ENCODE measurements around the gene KLHDC7B. TPM values are rescaled to one million over a fixed set of nuclear protein-coding genes. Genes with fewer than 3 reads are reported as not detected.

KLHDC7B gene
- total and polyA plus RNA-seq, 2 of the 13 experiments (the other 11 are each of a cell fraction or from before 2014, with no cell fraction given) = 0.11 TPM; not detected in 1

DNA sequence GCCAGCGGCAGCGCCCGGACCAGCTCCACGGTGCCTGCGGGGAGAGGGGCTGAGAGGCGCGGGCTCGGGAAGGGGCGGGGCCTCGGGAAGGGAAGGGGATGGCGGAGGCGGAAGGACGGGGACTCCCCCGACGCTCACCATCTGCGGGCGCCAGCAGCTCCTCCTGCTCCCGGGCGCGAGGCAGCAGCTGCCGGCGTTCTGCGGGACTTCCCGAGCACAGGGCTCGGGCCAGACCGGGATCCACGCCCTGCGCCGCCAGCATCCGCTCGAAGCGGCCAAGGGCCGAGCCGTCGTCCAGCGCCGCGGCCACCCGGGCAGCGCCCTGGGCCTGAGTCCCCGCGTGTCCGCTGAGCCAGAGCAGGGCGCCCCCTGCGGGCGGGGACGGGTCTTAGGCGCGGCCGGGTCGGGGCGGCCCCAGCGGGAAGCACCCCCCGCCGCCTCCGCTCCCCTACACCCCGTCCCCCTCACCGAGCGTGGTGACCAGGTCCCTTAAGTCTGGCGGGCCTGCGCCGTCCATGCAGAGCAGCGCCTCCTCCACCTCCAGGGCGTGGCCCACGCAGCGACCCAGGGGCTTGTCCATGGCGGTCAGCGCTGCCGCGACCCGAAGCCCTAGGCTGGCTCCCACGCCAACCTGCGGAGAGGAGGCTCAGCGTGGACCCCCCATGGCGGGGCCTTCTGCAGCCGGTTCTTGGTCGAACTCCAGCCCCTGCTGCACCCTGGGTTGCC, 19.4 kb upstream of the KLHDC7B start (continued):
- TF ChIP-seq ZNF558 (CRISPR knock-in tag; IDR thresholded peaks at IDR 0.05; ENCODE audit: borderline replicate concordance) (no peak), ZNF790 (CRISPR knock-in tag; IDR thresholded peaks at IDR 0.05; ENCODE audit: borderline replicate concordance) (no peak), ZNF350 (CRISPR knock-in tag; IDR thresholded peaks at IDR 0.05; ENCODE audit: borderline replicate concordance, low read depth) (no peak), ZNF775 (CRISPR knock-in tag; IDR thresholded peaks at IDR 0.05; ENCODE audit: borderline replicate concordance) (no peak), ATAD3A (CRISPR knock-in tag; IDR thresholded peaks at IDR 0.05) (0 out of 2 replicates have a peak, but pooled peaks have one; percentile 42), TOPORS (CRISPR knock-in tag; IDR thresholded peaks at IDR 0.05) (0 out of 2 replicates have a peak, but pooled peaks have one; percentile 40), NCOA5 (CRISPR knock-in tag; IDR thresholded peaks at IDR 0.05) (no peak), SMARCE1 (IDR thresholded peaks at IDR 0.05; ENCODE audit: borderline replicate concordance) (no peak), SP5 (CRISPR knock-in tag; IDR thresholded peaks at IDR 0.05; ENCODE audit: borderline replicate concordance, low read depth) (no peak), ZNF354B (CRISPR knock-in tag; IDR thresholded peaks at IDR 0.05) (peak; percentile 86; the same call in 1 of the 2 replicates), RAD51 (IDR thresholded peaks at IDR 0.05; ENCODE audit: borderline replicate concordance) (no peak), TAF1 (CRISPR knock-in tag; IDR thresholded peaks at IDR 0.05) (peak; percentile 37), HNF4G (IDR thresholded peaks at IDR 0.05; ENCODE audit: borderline replicate concordance, low read depth, low read length) (no peak), HNF4G (CRISPR knock-in tag; IDR thresholded peaks at IDR 0.05; ENCODE audit: borderline replicate concordance, low read depth) (no peak)
- TF ChIP-seq, protein P1, sequence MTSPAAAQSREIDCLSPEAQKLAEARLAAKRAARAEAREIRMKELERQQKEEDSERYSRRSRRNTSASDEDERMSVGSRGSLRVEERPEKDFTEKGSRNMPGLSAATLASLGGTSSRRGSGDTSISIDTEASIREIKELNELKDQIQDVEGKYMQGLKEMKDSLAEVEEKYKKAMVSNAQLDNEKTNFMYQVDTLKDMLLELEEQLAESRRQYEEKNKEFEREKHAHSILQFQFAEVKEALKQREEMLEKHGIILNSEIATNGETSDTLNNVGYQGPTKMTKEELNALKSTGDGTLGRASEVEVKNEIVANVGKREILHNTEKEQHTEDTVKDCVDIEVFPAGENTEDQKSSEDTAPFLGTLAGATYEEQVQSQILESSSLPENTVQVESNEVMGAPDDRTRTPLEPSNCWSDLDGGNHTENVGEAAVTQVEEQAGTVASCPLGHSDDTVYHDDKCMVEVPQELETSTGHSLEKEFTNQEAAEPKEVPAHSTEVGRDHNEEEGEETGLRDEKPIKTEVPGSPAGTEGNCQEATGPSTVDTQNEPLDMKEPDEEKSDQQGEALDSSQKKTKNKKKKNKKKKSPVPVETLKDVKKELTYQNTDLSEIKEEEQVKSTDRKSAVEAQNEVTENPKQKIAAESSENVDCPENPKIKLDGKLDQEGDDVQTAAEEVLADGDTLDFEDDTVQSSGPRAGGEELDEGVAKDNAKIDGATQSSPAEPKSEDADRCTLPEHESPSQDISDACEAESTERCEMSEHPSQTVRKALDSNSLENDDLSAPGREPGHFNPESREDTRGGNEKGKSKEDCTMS (CRISPR knock-in tag; conservative IDR thresholded peaks at IDR 0.05) = no peak
- TF ChIP-seq, protein P2, sequence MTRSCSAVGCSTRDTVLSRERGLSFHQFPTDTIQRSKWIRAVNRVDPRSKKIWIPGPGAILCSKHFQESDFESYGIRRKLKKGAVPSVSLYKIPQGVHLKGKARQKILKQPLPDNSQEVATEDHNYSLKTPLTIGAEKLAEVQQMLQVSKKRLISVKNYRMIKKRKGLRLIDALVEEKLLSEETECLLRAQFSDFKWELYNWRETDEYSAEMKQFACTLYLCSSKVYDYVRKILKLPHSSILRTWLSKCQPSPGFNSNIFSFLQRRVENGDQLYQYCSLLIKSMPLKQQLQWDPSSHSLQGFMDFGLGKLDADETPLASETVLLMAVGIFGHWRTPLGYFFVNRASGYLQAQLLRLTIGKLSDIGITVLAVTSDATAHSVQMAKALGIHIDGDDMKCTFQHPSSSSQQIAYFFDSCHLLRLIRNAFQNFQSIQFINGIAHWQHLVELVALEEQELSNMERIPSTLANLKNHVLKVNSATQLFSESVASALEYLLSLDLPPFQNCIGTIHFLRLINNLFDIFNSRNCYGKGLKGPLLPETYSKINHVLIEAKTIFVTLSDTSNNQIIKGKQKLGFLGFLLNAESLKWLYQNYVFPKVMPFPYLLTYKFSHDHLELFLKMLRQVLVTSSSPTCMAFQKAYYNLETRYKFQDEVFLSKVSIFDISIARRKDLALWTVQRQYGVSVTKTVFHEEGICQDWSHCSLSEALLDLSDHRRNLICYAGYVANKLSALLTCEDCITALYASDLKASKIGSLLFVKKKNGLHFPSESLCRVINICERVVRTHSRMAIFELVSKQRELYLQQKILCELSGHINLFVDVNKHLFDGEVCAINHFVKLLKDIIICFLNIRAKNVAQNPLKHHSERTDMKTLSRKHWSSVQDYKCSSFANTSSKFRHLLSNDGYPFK (CRISPR knock-in tag; IDR thresholded peaks at IDR 0.05; ENCODE audit: borderline replicate concordance) = no peak
- TF ChIP-seq, protein P3, sequence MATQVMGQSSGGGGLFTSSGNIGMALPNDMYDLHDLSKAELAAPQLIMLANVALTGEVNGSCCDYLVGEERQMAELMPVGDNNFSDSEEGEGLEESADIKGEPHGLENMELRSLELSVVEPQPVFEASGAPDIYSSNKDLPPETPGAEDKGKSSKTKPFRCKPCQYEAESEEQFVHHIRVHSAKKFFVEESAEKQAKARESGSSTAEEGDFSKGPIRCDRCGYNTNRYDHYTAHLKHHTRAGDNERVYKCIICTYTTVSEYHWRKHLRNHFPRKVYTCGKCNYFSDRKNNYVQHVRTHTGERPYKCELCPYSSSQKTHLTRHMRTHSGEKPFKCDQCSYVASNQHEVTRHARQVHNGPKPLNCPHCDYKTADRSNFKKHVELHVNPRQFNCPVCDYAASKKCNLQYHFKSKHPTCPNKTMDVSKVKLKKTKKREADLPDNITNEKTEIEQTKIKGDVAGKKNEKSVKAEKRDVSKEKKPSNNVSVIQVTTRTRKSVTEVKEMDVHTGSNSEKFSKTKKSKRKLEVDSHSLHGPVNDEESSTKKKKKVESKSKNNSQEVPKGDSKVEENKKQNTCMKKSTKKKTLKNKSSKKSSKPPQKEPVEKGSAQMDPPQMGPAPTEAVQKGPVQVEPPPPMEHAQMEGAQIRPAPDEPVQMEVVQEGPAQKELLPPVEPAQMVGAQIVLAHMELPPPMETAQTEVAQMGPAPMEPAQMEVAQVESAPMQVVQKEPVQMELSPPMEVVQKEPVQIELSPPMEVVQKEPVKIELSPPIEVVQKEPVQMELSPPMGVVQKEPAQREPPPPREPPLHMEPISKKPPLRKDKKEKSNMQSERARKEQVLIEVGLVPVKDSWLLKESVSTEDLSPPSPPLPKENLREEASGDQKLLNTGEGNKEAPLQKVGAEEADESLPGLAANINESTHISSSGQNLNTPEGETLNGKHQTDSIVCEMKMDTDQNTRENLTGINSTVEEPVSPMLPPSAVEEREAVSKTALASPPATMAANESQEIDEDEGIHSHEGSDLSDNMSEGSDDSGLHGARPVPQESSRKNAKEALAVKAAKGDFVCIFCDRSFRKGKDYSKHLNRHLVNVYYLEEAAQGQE (IDR thresholded peaks at IDR 0.05; ENCODE audit: borderline replicate concordance in 1 of 2, low read depth in 1 of 2, low read length in 2 of 2) = no peak
- TF ChIP-seq, protein P4, sequence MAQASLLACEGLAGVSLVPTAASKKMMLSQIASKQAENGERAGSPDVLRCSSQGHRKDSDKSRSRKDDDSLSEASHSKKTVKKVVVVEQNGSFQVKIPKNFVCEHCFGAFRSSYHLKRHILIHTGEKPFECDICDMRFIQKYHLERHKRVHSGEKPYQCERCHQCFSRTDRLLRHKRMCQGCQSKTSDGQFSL (CRISPR knock-in tag; IDR thresholded peaks at IDR 0.05) = no peak
- TF ChIP-seq, protein P5, sequence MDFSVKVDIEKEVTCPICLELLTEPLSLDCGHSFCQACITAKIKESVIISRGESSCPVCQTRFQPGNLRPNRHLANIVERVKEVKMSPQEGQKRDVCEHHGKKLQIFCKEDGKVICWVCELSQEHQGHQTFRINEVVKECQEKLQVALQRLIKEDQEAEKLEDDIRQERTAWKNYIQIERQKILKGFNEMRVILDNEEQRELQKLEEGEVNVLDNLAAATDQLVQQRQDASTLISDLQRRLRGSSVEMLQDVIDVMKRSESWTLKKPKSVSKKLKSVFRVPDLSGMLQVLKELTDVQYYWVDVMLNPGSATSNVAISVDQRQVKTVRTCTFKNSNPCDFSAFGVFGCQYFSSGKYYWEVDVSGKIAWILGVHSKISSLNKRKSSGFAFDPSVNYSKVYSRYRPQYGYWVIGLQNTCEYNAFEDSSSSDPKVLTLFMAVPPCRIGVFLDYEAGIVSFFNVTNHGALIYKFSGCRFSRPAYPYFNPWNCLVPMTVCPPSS (IDR thresholded peaks at IDR 0.05) = no peak
